GM23338 (cell line): ENCODE measurements around the gene ANKRD44. TPM values are rescaled to one million over a fixed set of nuclear protein-coding genes. Genes with fewer than 3 reads are reported as not detected.

ENCODE experiments used
- ATAC-seq: fragments of 200-7000 bp; cut with Tn5 transposase; 3 replicates; pipeline ENCODE4 v1.9.1; 2020
- DNase-seq: peaks from one replicate; pipeline ENCODE4 v3.0.0-alpha.2; 2015; ENCODE audit warnings: low spot score
- H2AFZ ChIP-seq: fragments of 200-600 bp; sonication (generic); 2 replicates; pipeline ENCODE4 v1.8.0; 2016; ENCODE audit warnings: antibody characterized with exemption, mild to moderate bottlenecking, moderate library complexity
- H3F3A ChIP-seq: fragments of 200-600 bp; sonication (generic); replicated peaks from 2 replicates; pipeline ENCODE4 v1.8.0; 2017; ENCODE audit warnings: antibody characterized with exemption, mixed run types, low read depth
- H3K27ac ChIP-seq: fragments of 200-600 bp; sonication (generic); 2 replicates; pipeline ENCODE4 v1.6.1; 2016; ENCODE audit warnings: low read depth
- H3K27me3 ChIP-seq: fragments of 200-600 bp; sonication (generic); 2 replicates; pipeline ENCODE4 v1.8.0; 2016; ENCODE audit warnings: mild to moderate bottlenecking, mixed run types, moderate library complexity; ENCODE audit not compliant: insufficient read depth
- H3K36me3 ChIP-seq: fragments of 200-600 bp; sonication (generic); 2 replicates; pipeline ENCODE4 v1.8.0; 2016; ENCODE audit warnings: mild to moderate bottlenecking; ENCODE audit not compliant: insufficient read depth
- H3K4me1 ChIP-seq: fragments of 200-600 bp; sonication (generic); 2 replicates; pipeline ENCODE4 v1.8.0; 2016; ENCODE audit warnings: mild to moderate bottlenecking, moderate library complexity; ENCODE audit not compliant: insufficient read depth
- H3K4me2 ChIP-seq: fragments of 200-600 bp; sonication (generic); 2 replicates; pipeline ENCODE4 v1.7.1; 2017; ENCODE audit warnings: mixed run types
- H3K4me3 ChIP-seq: fragments of 200-600 bp; sonication (generic); 2 replicates; pipeline ENCODE4 v1.6.1; 2016; ENCODE audit warnings: mixed run types
- H3K79me2 ChIP-seq: fragments of 200-600 bp; sonication (generic); replicated peaks from 2 replicates; pipeline ENCODE4 v1.8.0; 2017; ENCODE audit warnings: mild to moderate bottlenecking; ENCODE audit not compliant: insufficient read depth
- H3K9me2 ChIP-seq: fragments of 200-600 bp; sonication (generic); 2 replicates; pipeline ENCODE4 v1.8.0; 2017; ENCODE audit not compliant: insufficient read depth
- H4K20me1 ChIP-seq: fragments of 200-600 bp; sonication (generic); replicated peaks from 2 replicates; pipeline ENCODE4 v1.8.0; 2017; ENCODE audit warnings: mild to moderate bottlenecking; ENCODE audit not compliant: insufficient read depth
- H3K27ac Mint-ChIP-seq: 2 replicates; pipeline ENCODE4 v1.8.0; 2020; ENCODE audit warnings: inconsistent platforms, mild to moderate bottlenecking, moderate library complexity, mixed read lengths
- H3K27me3 Mint-ChIP-seq: 3 replicates; pipeline ENCODE4 v1.8.0; 2022; ENCODE audit warnings: low read depth, mild to moderate bottlenecking, moderate library complexity, mixed read lengths, inconsistent platforms; ENCODE audit not compliant: insufficient read depth, poor library complexity
- H3K36me3 Mint-ChIP-seq: 3 replicates; pipeline ENCODE4 v1.8.0; 2021; ENCODE audit warnings: low read depth, mild to moderate bottlenecking, inconsistent platforms, moderate library complexity, mixed read lengths
- H3K4me1 Mint-ChIP-seq: 3 replicates; pipeline ENCODE4 v1.8.0; 2020; ENCODE audit warnings: mild to moderate bottlenecking, inconsistent platforms, mixed read lengths
- H3K4me3 Mint-ChIP-seq: 3 replicates; pipeline ENCODE4 v1.8.0; 2021; ENCODE audit warnings: moderate library complexity, mild to moderate bottlenecking, inconsistent platforms, mixed read lengths
- H3K9me3 Mint-ChIP-seq: 3 replicates; pipeline ENCODE4 v1.8.0; 2020; ENCODE audit warnings: moderate library complexity, mild to moderate bottlenecking, inconsistent platforms, mixed read lengths
- EZH2 ChIP-seq: fragments of 200-600 bp; sonication (generic); IDR thresholded peaks from one replicate; pipeline ENCODE4 v1.8.0; 2017; ENCODE audit warnings: antibody characterized with exemption, mild to moderate bottlenecking, low read depth; ENCODE audit not compliant: unreplicated experiment
- EZH2phosphoT487 ChIP-seq: fragments of 200-600 bp; sonication (generic); IDR thresholded peaks from one replicate; pipeline ENCODE4 v1.8.1; 2018; ENCODE audit warnings: antibody characterized with exemption; ENCODE audit not compliant: unreplicated experiment
- JUNB ChIP-seq: IDR thresholded peaks from one replicate; pipeline ENCODE4 v1.6.1; 2016; ENCODE audit warnings: antibody characterized with exemption; ENCODE audit not compliant: unreplicated experiment
- NANOG ChIP-seq: IDR thresholded peaks from 2 replicates; pipeline ENCODE4 v1.6.1; 2016; ENCODE audit warnings: antibody characterized with exemption, borderline replicate concordance
- POLR2AphosphoS5 ChIP-seq: IDR thresholded peaks from 2 replicates; pipeline ENCODE4 v1.6.1; 2016; ENCODE audit warnings: antibody characterized with exemption, low read depth
- STAT1 ChIP-seq: IDR thresholded peaks from one replicate; pipeline ENCODE4 v1.6.1; 2016; ENCODE audit warnings: antibody characterized with exemption; ENCODE audit not compliant: unreplicated experiment
- ZNF114 ChIP-seq: fragments of 250-450 bp; sonication (Bioruptor Pico); IDR thresholded peaks from 2 replicates; pipeline ENCODE4 v1.5.0; 2020; ENCODE audit warnings: mild to moderate bottlenecking, moderate library complexity
- ZNF331 ChIP-seq: fragments of 250-450 bp; sonication (Bioruptor Pico); IDR thresholded peaks from 2 replicates; pipeline ENCODE4 v1.5.0; 2020; ENCODE audit warnings: low read depth, mild to moderate bottlenecking, moderate library complexity
- polyA plus RNA-seq: library from polyadenylated mRNA; unstranded; fragments of >200 nt; fragmentation: Nextera tagmentation; extraction: Ambion mirVana; gene quantifications from 2 replicates; pipeline ENCODE4 v1.2.1, GENCODE V29; 2016
- total RNA-seq: library from RNA; depleted of rRNA; stranded (reverse); fragments of >200 nt; shearing (Covaris generic); gene quantifications from 2 replicates; pipeline ENCODE4 v1.2.3, GENCODE V29; 2014
- TF ChIP-seq, protein P1 (sequence below), 2 experiments: fragments of 200-600 bp in 1 of 2; sonication (generic) in 1 of 2; conservative IDR thresholded peaks; 2 replicates each; pipeline versions ENCODE4 v1.5.1 to v1.6.1; 2016 to 2017; ENCODE audit warnings: antibody characterized with exemption in 2 of 2, low read depth in 2 of 2, mild to moderate bottlenecking in 2 of 2, moderate library complexity in 1 of 2
- TF ChIP-seq, protein P2 (sequence below): fragments of 250-450 bp; sonication (Bioruptor Pico); IDR thresholded peaks from 2 replicates; pipeline ENCODE4 v1.5.0; 2020; ENCODE audit warnings: mild to moderate bottlenecking, moderate library complexity
- TF ChIP-seq, protein P3 (sequence below): IDR thresholded peaks from 2 replicates; pipeline ENCODE4 v1.6.1; 2016; ENCODE audit warnings: antibody characterized with exemption
- TF ChIP-seq, protein P4 (sequence below): IDR thresholded peaks from one replicate; pipeline ENCODE4 v1.6.1; 2018; ENCODE audit warnings: antibody characterized with exemption; ENCODE audit not compliant: unreplicated experiment

Gene ANKRD44
- total and polyA plus RNA-seq, 2 experiments from 2014 or later: 0.44 to 0.56 TPM

DNA sequence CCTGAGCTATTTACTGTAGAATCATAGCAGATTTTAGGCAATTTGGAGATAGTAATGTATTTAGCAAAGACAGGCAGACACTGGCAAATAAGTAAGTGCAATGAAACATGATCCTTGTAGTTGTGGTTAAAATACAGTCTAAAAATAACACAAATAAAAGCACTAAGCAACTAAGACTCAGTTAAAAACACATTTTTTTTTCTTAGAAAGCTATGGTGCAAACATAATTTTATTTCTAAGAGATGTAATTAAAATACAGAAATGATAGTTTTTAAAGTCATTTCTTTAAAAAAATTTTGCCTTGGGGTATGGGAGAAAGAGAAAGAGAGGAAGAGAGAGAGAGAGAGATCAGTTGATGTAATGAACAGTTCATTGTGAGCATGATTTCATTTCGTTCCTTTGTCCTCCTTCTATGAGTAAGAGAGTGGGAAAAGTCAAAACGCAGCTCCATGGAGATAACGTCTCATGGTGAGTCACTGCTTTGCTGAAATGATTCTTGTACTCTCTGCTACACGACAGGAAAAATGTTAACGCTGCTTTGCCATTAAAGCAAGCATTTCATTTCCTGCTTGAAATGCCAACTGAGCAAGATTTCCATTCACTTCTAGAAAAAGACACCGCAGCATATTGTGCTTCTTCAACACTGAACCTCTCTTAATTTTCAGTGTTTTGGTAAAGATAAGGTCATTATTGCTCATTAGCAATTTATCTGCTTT lies 322.8 kb downstream of the ANKRD44 start (continued):
- TF ChIP-seq, protein P1, sequence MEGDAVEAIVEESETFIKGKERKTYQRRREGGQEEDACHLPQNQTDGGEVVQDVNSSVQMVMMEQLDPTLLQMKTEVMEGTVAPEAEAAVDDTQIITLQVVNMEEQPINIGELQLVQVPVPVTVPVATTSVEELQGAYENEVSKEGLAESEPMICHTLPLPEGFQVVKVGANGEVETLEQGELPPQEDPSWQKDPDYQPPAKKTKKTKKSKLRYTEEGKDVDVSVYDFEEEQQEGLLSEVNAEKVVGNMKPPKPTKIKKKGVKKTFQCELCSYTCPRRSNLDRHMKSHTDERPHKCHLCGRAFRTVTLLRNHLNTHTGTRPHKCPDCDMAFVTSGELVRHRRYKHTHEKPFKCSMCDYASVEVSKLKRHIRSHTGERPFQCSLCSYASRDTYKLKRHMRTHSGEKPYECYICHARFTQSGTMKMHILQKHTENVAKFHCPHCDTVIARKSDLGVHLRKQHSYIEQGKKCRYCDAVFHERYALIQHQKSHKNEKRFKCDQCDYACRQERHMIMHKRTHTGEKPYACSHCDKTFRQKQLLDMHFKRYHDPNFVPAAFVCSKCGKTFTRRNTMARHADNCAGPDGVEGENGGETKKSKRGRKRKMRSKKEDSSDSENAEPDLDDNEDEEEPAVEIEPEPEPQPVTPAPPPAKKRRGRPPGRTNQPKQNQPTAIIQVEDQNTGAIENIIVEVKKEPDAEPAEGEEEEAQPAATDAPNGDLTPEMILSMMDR (conservative IDR thresholded peaks at IDR 0.05; ENCODE audit: low read depth in 2 of 2): no peak

DNA sequence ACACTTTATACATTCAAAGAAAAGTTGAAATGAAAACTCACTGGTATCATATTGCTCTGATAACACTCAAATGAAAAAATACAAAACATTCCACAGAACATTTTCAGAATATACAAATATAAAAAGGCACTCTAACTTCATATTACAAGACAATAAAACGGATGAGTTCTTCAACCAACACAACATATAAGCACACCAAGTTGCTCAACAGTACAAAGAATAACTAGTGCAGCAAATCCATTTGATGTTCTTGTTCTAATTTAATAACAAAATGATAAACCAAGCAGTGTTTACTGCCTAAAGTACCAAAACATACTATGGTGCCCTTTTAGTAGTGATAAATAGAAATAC lies 323.3 kb downstream of the ANKRD44 start:
- Histone ChIP-seq H2AFZ (no peak overlapping the region), H3K36me3 (no peaks in the 10 kb centered on the region), H3K27ac (no peak overlapping the region), H3K27me3 (no peaks in the 10 kb centered on the region), H3K4me1 (peaks cover 11% of the 10 kb centered on the region; the same call in 1 of the 2 replicates), H3K79me2 (no peaks in the 10 kb centered on the region), H3K9me2 (no peaks in the 10 kb centered on the region), H4K20me1 (no peaks in the 10 kb centered on the region), H3K4me2 (no peak overlapping the region), H3K4me3 (no peak overlapping the region), H3F3A (no peaks in the 10 kb centered on the region)
- no peak overlapping the region for H3K27ac Mint-ChIP-seq
- ATAC-seq (no peak), DNase-seq (no peak)
- no peaks in the 10 kb centered on the region for H3K36me3 Mint-ChIP-seq
- peaks cover 2% of the 10 kb centered on the region for H3K27me3 Mint-ChIP-seq
- no peaks in the 10 kb centered on the region for H3K9me3 Mint-ChIP-seq
- peaks cover 21% of the 10 kb centered on the region; the same call in 2 of the 3 replicates for H3K4me1 Mint-ChIP-seq
- no peak overlapping the region for H3K4me3 Mint-ChIP-seq
- TF ChIP-seq, protein P2, sequence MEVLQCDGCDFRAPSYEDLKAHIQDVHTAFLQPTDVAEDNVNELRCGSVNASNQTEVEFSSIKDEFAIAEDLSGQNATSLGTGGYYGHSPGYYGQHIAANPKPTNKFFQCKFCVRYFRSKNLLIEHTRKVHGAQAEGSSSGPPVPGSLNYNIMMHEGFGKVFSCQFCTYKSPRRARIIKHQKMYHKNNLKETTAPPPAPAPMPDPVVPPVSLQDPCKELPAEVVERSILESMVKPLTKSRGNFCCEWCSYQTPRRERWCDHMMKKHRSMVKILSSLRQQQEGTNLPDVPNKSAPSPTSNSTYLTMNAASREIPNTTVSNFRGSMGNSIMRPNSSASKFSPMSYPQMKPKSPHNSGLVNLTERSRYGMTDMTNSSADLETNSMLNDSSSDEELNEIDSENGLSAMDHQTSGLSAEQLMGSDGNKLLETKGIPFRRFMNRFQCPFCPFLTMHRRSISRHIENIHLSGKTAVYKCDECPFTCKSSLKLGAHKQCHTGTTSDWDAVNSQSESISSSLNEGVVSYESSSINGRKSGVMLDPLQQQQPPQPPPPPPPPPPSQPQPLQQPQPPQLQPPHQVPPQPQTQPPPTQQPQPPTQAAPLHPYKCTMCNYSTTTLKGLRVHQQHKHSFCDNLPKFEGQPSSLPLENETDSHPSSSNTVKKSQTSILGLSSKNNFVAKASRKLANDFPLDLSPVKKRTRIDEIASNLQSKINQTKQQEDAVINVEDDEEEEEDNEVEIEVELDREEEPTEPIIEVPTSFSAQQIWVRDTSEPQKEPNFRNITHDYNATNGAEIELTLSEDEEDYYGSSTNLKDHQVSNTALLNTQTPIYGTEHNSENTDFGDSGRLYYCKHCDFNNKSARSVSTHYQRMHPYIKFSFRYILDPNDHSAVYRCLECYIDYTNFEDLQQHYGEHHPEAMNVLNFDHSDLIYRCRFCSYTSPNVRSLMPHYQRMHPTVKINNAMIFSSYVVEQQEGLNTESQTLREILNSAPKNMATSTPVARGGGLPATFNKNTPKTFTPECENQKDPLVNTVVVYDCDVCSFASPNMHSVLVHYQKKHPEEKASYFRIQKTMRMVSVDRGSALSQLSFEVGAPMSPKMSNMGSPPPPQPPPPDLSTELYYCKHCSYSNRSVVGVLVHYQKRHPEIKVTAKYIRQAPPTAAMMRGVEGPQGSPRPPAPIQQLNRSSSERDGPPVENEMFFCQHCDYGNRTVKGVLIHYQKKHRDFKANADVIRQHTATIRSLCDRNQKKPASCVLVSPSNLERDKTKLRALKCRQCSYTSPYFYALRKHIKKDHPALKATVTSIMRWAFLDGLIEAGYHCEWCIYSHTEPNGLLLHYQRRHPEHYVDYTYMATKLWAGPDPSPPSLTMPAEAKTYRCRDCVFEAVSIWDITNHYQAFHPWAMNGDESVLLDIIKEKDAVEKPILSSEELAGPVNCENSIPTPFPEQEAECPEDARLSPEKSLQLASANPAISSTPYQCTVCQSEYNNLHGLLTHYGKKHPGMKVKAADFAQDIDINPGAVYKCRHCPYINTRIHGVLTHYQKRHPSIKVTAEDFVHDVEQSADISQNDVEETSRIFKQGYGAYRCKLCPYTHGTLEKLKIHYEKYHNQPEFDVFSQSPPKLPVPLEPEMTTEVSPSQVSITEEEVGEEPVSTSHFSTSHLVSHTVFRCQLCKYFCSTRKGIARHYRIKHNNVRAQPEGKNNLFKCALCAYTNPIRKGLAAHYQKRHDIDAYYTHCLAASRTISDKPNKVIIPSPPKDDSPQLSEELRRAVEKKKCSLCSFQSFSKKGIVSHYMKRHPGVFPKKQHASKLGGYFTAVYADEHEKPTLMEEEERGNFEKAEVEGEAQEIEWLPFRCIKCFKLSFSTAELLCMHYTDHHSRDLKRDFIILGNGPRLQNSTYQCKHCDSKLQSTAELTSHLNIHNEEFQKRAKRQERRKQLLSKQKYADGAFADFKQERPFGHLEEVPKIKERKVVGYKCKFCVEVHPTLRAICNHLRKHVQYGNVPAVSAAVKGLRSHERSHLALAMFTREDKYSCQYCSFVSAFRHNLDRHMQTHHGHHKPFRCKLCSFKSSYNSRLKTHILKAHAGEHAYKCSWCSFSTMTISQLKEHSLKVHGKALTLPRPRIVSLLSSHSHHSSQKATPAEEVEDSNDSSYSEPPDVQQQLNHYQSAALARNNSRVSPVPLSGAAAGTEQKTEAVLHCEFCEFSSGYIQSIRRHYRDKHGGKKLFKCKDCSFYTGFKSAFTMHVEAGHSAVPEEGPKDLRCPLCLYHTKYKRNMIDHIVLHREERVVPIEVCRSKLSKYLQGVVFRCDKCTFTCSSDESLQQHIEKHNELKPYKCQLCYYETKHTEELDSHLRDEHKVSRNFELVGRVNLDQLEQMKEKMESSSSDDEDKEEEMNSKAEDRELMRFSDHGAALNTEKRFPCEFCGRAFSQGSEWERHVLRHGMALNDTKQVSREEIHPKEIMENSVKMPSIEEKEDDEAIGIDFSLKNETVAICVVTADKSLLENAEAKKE (CRISPR knock-in tag): no peak
- no peak for TF ChIP-seq POLR2AphosphoS5
- no peak for TF ChIP-seq EZH2
- no peak for TF ChIP-seq STAT1
- no peak for TF ChIP-seq JUNB
- no peak for TF ChIP-seq ZNF114 (CRISPR knock-in tag)
- TF ChIP-seq, protein P3, sequence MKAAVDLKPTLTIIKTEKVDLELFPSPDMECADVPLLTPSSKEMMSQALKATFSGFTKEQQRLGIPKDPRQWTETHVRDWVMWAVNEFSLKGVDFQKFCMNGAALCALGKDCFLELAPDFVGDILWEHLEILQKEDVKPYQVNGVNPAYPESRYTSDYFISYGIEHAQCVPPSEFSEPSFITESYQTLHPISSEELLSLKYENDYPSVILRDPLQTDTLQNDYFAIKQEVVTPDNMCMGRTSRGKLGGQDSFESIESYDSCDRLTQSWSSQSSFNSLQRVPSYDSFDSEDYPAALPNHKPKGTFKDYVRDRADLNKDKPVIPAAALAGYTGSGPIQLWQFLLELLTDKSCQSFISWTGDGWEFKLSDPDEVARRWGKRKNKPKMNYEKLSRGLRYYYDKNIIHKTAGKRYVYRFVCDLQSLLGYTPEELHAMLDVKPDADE: no peak
- no peak for TF ChIP-seq NANOG
- TF ChIP-seq, protein P4, sequence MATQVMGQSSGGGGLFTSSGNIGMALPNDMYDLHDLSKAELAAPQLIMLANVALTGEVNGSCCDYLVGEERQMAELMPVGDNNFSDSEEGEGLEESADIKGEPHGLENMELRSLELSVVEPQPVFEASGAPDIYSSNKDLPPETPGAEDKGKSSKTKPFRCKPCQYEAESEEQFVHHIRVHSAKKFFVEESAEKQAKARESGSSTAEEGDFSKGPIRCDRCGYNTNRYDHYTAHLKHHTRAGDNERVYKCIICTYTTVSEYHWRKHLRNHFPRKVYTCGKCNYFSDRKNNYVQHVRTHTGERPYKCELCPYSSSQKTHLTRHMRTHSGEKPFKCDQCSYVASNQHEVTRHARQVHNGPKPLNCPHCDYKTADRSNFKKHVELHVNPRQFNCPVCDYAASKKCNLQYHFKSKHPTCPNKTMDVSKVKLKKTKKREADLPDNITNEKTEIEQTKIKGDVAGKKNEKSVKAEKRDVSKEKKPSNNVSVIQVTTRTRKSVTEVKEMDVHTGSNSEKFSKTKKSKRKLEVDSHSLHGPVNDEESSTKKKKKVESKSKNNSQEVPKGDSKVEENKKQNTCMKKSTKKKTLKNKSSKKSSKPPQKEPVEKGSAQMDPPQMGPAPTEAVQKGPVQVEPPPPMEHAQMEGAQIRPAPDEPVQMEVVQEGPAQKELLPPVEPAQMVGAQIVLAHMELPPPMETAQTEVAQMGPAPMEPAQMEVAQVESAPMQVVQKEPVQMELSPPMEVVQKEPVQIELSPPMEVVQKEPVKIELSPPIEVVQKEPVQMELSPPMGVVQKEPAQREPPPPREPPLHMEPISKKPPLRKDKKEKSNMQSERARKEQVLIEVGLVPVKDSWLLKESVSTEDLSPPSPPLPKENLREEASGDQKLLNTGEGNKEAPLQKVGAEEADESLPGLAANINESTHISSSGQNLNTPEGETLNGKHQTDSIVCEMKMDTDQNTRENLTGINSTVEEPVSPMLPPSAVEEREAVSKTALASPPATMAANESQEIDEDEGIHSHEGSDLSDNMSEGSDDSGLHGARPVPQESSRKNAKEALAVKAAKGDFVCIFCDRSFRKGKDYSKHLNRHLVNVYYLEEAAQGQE: no peak
- TF ChIP-seq EZH2phosphoT487: no peak
- TF ChIP-seq ZNF331 (CRISPR knock-in tag): no peak
